Suprapubic skin (tissue), 4 donors: ENCODE measurements around the gene COG3. TPM values are rescaled to one million over a fixed set of nuclear protein-coding genes. Genes with fewer than 3 reads are reported as not detected.

Experiments
- DNase-seq, 2 donors: peaks; one replicate each; pipeline ENCODE4 v3.0.0-alpha.2; 2019; ENCODE audit warnings: low spot score in 2 of 2
- H3K27ac ChIP-seq: fragments of 200-600 bp; sonication (generic); one replicate; pipeline ENCODE4 v1.5.1; 2019
- H3K27me3 ChIP-seq: fragments of 200-600 bp; sonication (generic); one replicate; pipeline ENCODE4 v1.5.1; 2019
- H3K36me3 ChIP-seq: fragments of 200-600 bp; sonication (generic); one replicate; pipeline ENCODE4 v1.5.1; 2019
- H3K4me1 ChIP-seq: fragments of 200-600 bp; sonication (generic); one replicate; pipeline ENCODE4 v1.5.1; 2019
- H3K4me3 ChIP-seq: fragments of 200-600 bp; sonication (generic); one replicate; pipeline ENCODE4 v1.5.1; 2019; ENCODE audit warnings: mild to moderate bottlenecking
- H3K9me3 ChIP-seq: fragments of 200-600 bp; sonication (generic); one replicate; pipeline ENCODE4 v1.5.1; 2019
- CTCF ChIP-seq, 2 donors: fragments of 200-600 bp in 1 of 2; fragments of 450-650 bp in 1 of 2; sonication (generic) in 1 of 2; IDR thresholded peaks; one replicate each; pipeline ENCODE4 v1.5.1; 2016 to 2019; ENCODE audit warnings: antibody characterized with exemption in 2 of 2, mild to moderate bottlenecking in 1 of 2, moderate library complexity in 1 of 2
- EP300 ChIP-seq: sonication (generic); formaldehyde crosslinking; IDR thresholded peaks from one replicate; pipeline ENCODE4 v1.6.1; 2017; ENCODE audit warnings: antibody characterized with exemption
- POLR2A ChIP-seq, 2 donors: fragments of 450-650 bp; IDR thresholded peaks; one replicate each; pipeline ENCODE4 v1.6.1; 2017; ENCODE audit warnings: antibody characterized with exemption in 2 of 2, mild to moderate bottlenecking in 2 of 2, moderate library complexity in 2 of 2
- POLR2AphosphoS5 ChIP-seq, 3 donors: sonication (generic); formaldehyde crosslinking; IDR thresholded peaks; one replicate each; pipeline ENCODE4 v1.6.1; 2017; ENCODE audit warnings: antibody characterized with exemption in 3 of 3
- WGBS: methylation state at CpG from one replicate; pipeline ENCODE4 v1.1.5; 2018; 5-methylcytosine and 5-hydroxymethylcytosine counted together
- total RNA-seq, 4 donors: library from RNA; depleted of rRNA; stranded (reverse); fragments of >200 nt; gene quantifications; one replicate each; pipeline ENCODE4 v1.1.0, GENCODE V29; 2016

Gene COG3
- total RNA-seq, 4 donors from 2014 or later: 23.8 to 70.5 (median 31.7) TPM

- Histone ChIP-seq H3K27me3 (no peaks in the 10 kb centered on the region), H3K27ac (no peak overlapping the region), H3K4me3 (no peak overlapping the region), H3K36me3 (peaks cover 23% of the 10 kb centered on the region), H3K9me3 (no peaks in the 10 kb centered on the region), H3K4me1 (peaks cover 15% of the 10 kb centered on the region)
- no peak for DNase-seq
- 74% methylated on average over 2 of the region's 2 CpGs for WGBS
- TF ChIP-seq CTCF (IDR thresholded peaks at IDR 0.05): no peak
- no peak for TF ChIP-seq EP300
- TF ChIP-seq POLR2A (IDR thresholded peaks at IDR 0.05): no peak
- no peak for TF ChIP-seq POLR2AphosphoS5 (IDR thresholded peaks at IDR 0.05)
Observed at GRCh38 chr13:45479661-45480060, 14.9 kb downstream of the COG3 start.

GRCh38 chr13:45481688-45482087 is 16.9 kb downstream of the COG3 start:
- peaks cover 15% of the 10 kb centered on the region for H3K4me1 ChIP-seq
- H3K27ac ChIP-seq: no peak overlapping the region
- no peak for DNase-seq
- TF ChIP-seq POLR2AphosphoS5 (IDR thresholded peaks at IDR 0.05) (no peak), EP300 (no peak), POLR2A (IDR thresholded peaks at IDR 0.05) (no peak), CTCF (IDR thresholded peaks at IDR 0.05) (no peak)
- peaks cover 28% of the 10 kb centered on the region for H3K36me3 ChIP-seq
- WGBS: 52% methylated on average over 1 of the region's 1 CpG
- no peak overlapping the region for H3K4me3 ChIP-seq
- H3K27me3 ChIP-seq: no peaks in the 10 kb centered on the region
- no peaks in the 10 kb centered on the region for H3K9me3 ChIP-seq

GRCh38 chr13:45482571-45483173 is 17.9 kb downstream of the COG3 start:
- Histone ChIP-seq H3K9me3 (no peaks in the 10 kb centered on the region), H3K36me3 (peaks cover 33% of the 10 kb centered on the region), H3K4me3 (no peak overlapping the region), H3K4me1 (peaks cover 15% of the 10 kb centered on the region), H3K27ac (peak overlapping the region; percentile 38), H3K27me3 (no peaks in the 10 kb centered on the region)
- 22% methylated on average over 3 of the region's 3 CpGs for WGBS
- DNase-seq: no peak
- no peak for TF ChIP-seq POLR2A (IDR thresholded peaks at IDR 0.05)
- TF ChIP-seq POLR2AphosphoS5 (IDR thresholded peaks at IDR 0.05): no peak
- TF ChIP-seq EP300: no peak
- no peak for TF ChIP-seq CTCF (IDR thresholded peaks at IDR 0.05)

- no peaks in the 10 kb centered on the region for H3K9me3 ChIP-seq
- WGBS: 100% methylated on average over 1 of the region's 1 CpG
- no peak overlapping the region for H3K27ac ChIP-seq
- H3K4me3 ChIP-seq: no peak overlapping the region
- peaks cover 7% of the 10 kb centered on the region for H3K4me1 ChIP-seq
- no peak for DNase-seq
- TF ChIP-seq EP300 (no peak), POLR2AphosphoS5 (IDR thresholded peaks at IDR 0.05) (no peak), CTCF (IDR thresholded peaks at IDR 0.05) (no peak), POLR2A (IDR thresholded peaks at IDR 0.05) (no peak)
- no peaks in the 10 kb centered on the region for H3K27me3 ChIP-seq
- peaks cover 59% of the 10 kb centered on the region for H3K36me3 ChIP-seq
Observed at GRCh38 chr13:45487604-45488003, 22.9 kb downstream of the COG3 start.

- H3K27ac ChIP-seq: no peak overlapping the region
- H3K4me3 ChIP-seq: no peak overlapping the region
- DNase-seq: no peak
- no peaks in the 10 kb centered on the region for H3K27me3 ChIP-seq
- peaks cover 68% of the 10 kb centered on the region for H3K36me3 ChIP-seq
- TF ChIP-seq EP300 (no peak), POLR2AphosphoS5 (IDR thresholded peaks at IDR 0.05) (no peak), CTCF (IDR thresholded peaks at IDR 0.05) (no peak), POLR2A (IDR thresholded peaks at IDR 0.05) (no peak)
- H3K9me3 ChIP-seq: no peaks in the 10 kb centered on the region
- WGBS: 83% methylated on average over 1 of the region's 1 CpG
- no peaks in the 10 kb centered on the region for H3K4me1 ChIP-seq
Observed at GRCh38 chr13:45490068-45490467, 25.3 kb downstream of the COG3 start.
